ENCODE data around the gene METTL17.
"Not testable (repeated sequence)": the region's sequence is repeated elsewhere in the genome, so short reads cannot be mapped to it uniquely, and the experiment has no call there.

Gene METTL17

GRCh38 chr14:20989787-20990600 lies at the start of gene METTL17:
TSS of gene METTL17 (plus strand) at chr14:20989980. CDS start at chr14:20990003, 23 bp downstream.
- peak; percentile 85 for DNase-seq

- DNase-seq, result not testable (repeated sequence)
Observed at GRCh38 chr14:20945146-20945545, 44.6 kb upstream of the METTL17 start.

- DNase-seq, result not testable (repeated sequence)
Observed at GRCh38 chr14:20946707-20947106, 43.1 kb upstream of the METTL17 start.

- not testable (repeated sequence) for DNase-seq
Observed at GRCh38 chr14:20954736-20955537, 34.8 kb upstream of the METTL17 start, which contains the start of gene RNASE2. TSS of gene RNASE2 (plus strand) at chr14:20955487. CDS start at chr14:20955772, 285 bp downstream.

GRCh38 chr14:20955538-20955873 lies 34.3 kb upstream of the METTL17 start:
- not testable (repeated sequence) for DNase-seq

GRCh38 chr14:20956376-20956976 lies 33.3 kb upstream of the METTL17 start:
- no peak for DNase-seq

GRCh38 chr14:20958946-20959345 lies 30.8 kb upstream of the METTL17 start:
- not testable (repeated sequence) for DNase-seq

GRCh38 chr14:20969336-20969735 lies 20.4 kb upstream of the METTL17 start:
- no peak for DNase-seq

GRCh38 chr14:20970647-20970982 lies 19.2 kb upstream of the METTL17 start:
- DNase-seq, result no peak

- DNase-seq, result peak; percentile 79
Observed at GRCh38 chr14:20970983-20971704, 18.6 kb upstream of the METTL17 start.

GRCh38 chr14:20971705-20972021 lies 18.1 kb upstream of the METTL17 start:
- DNase-seq, result no peak

GRCh38 chr14:20973501-20973900 lies 16.3 kb upstream of the METTL17 start:
- no peak for DNase-seq

- no peak for DNase-seq
Observed at GRCh38 chr14:20976291-20976690, 13.5 kb upstream of the METTL17 start.

GRCh38 chr14:20978687-20979086 lies 11.1 kb upstream of the METTL17 start:
- DNase-seq, result no peak

- no peak for DNase-seq
Observed at GRCh38 chr14:20980906-20981305, 8.9 kb upstream of the METTL17 start.

- DNase-seq, result no peak
Observed at GRCh38 chr14:20982646-20983369, 7.0 kb upstream of the METTL17 start.

GRCh38 chr14:20985650-20986049 lies 4.1 kb upstream of the METTL17 start:
- not testable (repeated sequence) for DNase-seq

- DNase-seq, result no peak
Observed at GRCh38 chr14:20986811-20987210, 3.0 kb upstream of the METTL17 start.

GRCh38 chr14:20988717-20989470 lies 886 bp upstream of the METTL17 start:
- no peak for DNase-seq

GRCh38 chr14:20989471-20989786 lies 351 bp upstream of the METTL17 start:
- no peak for DNase-seq

- DNase-seq, result no peak
Observed at GRCh38 chr14:20996521-20996920, 6.7 kb downstream of the METTL17 start.

- DNase-seq, result no peak
Observed at GRCh38 chr14:20997115-20997514, 7.3 kb downstream of the METTL17 start.

Data from CD4-positive, alpha-beta T cell treated with Interleukin-6 for 4 hours (primary cell).